Measurements from ENCODE around the gene FAM131C.
"Not testable (repeated sequence)": the region's sequence is repeated elsewhere in the genome, so short reads cannot be mapped to it uniquely, and the experiment has no call there.

Gene FAM131C

GRCh38 chr1:16063921-16064320 lies 9.5 kb downstream of the FAM131C start:
- TF ChIP-seq, protein P1, sequence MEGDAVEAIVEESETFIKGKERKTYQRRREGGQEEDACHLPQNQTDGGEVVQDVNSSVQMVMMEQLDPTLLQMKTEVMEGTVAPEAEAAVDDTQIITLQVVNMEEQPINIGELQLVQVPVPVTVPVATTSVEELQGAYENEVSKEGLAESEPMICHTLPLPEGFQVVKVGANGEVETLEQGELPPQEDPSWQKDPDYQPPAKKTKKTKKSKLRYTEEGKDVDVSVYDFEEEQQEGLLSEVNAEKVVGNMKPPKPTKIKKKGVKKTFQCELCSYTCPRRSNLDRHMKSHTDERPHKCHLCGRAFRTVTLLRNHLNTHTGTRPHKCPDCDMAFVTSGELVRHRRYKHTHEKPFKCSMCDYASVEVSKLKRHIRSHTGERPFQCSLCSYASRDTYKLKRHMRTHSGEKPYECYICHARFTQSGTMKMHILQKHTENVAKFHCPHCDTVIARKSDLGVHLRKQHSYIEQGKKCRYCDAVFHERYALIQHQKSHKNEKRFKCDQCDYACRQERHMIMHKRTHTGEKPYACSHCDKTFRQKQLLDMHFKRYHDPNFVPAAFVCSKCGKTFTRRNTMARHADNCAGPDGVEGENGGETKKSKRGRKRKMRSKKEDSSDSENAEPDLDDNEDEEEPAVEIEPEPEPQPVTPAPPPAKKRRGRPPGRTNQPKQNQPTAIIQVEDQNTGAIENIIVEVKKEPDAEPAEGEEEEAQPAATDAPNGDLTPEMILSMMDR (IDR thresholded peaks at IDR 0.05; ENCODE audit: extremely low read depth, insufficient read depth, missing control alignments), result no peak
- DNase-seq (ENCODE audit: low spot score), result no peak
- in situ Hi-C loops (cut with MboI; ENCODE audit: low pct_unique_long_range_greater_than_20kb, low sequenced_read_pairs, unreplicated experiment), result no loop called here

DNA sequence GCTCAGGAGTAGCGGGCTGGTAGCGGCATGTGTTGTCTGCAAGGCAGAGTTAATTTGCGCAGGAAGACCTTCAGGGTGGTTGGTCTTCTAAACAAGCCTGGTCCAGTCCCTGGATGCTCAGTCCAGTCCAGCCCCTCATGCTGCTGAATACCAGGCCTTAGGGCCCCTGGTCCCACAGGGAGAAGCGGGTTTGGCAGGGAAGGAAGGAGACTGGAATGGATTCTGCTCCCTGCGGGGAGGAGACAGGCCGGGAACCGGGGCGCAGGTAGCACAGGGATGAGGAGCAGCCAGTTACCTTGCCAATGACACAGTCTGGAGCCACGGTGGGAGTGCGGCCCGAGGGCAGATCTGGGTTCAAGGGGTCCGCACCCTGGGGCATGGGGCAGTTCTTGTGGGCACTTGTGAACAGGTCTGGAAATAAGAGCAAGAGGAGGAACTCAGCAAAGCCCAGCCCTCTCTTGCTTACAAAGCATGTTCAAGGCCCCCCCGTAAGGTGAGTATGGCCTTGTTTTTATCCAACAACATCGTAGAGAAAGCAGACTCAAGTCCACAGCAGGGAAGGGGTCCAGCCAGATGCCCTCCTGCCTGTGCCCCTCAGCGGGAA lies 10.1 kb downstream of the FAM131C start:
- in situ Hi-C loops (cut with MboI; ENCODE audit: low pct_unique_long_range_greater_than_20kb, low sequenced_read_pairs, unreplicated experiment), result no loop called here
- DNase-seq (ENCODE audit: low spot score), result no peak
- TF ChIP-seq, protein P1 (IDR thresholded peaks at IDR 0.05; ENCODE audit: extremely low read depth, insufficient read depth, missing control alignments), result no peak

DNA sequence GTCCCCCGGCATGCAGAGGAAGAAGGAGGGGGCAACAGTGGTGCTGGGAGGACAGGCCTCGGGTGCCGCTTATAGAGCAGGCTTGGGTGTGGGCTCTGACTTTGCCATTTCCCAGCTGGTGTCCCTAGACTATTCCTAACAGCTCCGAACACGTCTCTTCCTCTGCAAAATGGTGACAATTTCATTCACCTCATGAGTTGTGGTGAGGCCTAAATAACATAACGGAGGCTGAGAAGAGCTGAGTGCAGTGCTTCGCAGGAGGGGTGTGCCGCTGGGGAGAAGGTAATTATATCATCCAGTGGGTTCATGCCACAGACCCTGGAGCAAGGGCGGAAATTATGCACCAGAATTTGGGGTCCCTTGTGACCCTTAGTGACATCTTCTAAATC lies 10.8 kb downstream of the FAM131C start:
- DNase-seq (ENCODE audit: low spot score); in situ Hi-C loops (cut with MboI; ENCODE audit: low pct_unique_long_range_greater_than_20kb, low sequenced_read_pairs, unreplicated experiment): not testable (repeated sequence)

DNA sequence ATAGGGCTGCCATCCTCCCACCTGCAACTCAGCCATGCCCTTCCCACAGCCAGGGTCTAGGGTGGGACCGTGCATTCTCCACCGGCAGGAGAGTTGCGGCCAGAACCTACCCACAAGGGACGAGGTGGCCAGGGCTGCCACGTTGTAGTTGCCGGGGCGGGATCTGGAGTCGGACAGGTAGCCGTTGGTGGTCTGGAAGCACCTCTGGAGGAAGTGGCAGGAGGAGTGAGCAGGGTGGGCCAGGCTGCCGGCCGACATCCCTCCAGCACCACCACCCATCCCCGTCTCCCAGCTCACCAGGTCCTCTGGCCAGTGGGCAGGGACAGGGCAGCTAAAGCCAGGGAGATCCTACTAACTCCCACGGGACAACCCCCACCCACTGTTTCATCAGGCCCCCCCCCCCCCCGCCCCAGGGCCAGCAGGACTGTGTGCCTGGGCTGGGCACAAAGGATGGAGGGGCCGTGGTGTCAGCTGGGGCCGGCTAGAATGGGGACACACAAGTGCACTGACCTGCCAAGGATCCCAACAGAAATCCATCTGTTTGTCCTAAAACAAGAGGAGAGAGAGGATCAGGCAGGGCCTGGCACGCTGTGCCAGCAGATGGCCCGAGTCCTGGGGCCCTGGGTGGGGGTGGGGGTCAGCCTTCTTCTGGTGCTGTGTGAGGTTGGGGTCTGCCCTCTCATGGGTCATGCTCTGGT lies 11.3 kb downstream of the FAM131C start:
- in situ Hi-C loops (cut with MboI; ENCODE audit: low pct_unique_long_range_greater_than_20kb, low sequenced_read_pairs, unreplicated experiment); DNase-seq (ENCODE audit: low spot score): not testable (repeated sequence)

GRCh38 chr1:16061266-16061665 lies 12.2 kb downstream of the FAM131C start:
- DNase-seq (ENCODE audit: low spot score), result no peak
- TF ChIP-seq, protein P1 (IDR thresholded peaks at IDR 0.05; ENCODE audit: extremely low read depth, insufficient read depth, missing control alignments), result no peak
- in situ Hi-C loops (cut with MboI; ENCODE audit: low pct_unique_long_range_greater_than_20kb, low sequenced_read_pairs, unreplicated experiment), result no loop called here

- DNase-seq (ENCODE audit: low spot score); in situ Hi-C loops (cut with MboI; ENCODE audit: low pct_unique_long_range_greater_than_20kb, low sequenced_read_pairs, unreplicated experiment): not testable (repeated sequence)
Measured at GRCh38 chr1:16058394-16059120, 14.9 kb downstream of the FAM131C start.

DNA sequence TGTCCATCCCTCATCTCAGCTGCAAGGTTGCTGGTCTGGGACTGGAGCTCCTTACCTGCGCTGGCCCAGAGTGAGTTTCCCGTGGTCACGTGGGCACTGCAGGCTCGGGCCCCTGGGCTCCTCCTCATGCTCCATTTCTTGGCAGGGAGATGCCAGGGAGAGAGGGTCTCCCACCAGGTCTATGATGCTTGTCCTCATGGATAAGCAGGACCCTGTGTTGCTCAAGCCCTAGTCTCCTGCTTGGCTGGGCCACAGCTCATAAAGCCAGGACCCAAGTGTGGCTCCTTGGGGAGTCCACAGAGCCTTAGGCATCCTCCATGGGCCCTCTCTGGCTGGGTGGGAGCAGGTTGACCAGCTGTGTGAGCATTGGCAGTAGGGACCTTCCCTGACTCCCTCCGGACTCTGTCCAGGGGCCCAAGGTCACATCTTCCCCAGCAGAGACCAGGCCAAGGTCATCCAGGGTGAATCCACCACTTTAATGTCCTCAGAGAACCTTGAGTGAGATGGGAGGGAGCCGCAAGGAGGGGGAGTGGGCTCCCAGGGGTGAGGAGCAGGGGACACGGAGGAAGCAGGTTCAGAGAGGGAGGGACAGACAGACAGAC lies 16.0 kb downstream of the FAM131C start:
- DNase-seq (ENCODE audit: low spot score); in situ Hi-C loops (cut with MboI; ENCODE audit: low pct_unique_long_range_greater_than_20kb, low sequenced_read_pairs, unreplicated experiment): not testable (repeated sequence)

DNA sequence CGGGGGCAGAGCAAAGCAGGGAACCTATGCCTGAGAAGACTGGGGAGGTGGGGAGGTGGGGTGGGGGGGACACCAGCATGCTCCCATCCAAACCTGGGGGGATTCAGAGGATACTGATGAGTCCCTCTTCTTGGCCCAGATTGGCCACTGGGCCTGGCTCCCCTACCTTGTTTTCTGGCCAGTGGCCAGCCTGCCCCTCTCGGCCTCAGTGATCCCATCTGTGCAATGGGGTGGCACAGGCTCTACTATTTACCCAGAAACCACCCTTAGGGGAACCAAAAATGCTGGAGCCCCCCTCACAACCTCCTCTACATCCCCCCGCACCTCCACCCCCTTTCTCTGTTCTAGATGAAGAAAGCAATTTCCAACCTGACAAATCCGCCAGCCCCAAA lies 16.9 kb downstream of the FAM131C start:
- DNase-seq (ENCODE audit: low spot score); in situ Hi-C loops (cut with MboI; ENCODE audit: low pct_unique_long_range_greater_than_20kb, low sequenced_read_pairs, unreplicated experiment): not testable (repeated sequence)

All from GM13977 (cell line).